GM19438 (cell line): ENCODE results near the gene SMIM38.

Experiments used
- ATAC-seq: cut with Tn5 transposase; IDR thresholded peaks from one replicate; pipeline ENCODE4 v1.9.1; 2021; ENCODE audit warnings: low read depth; ENCODE audit not compliant: unreplicated experiment

The SMIM38 gene

DNA sequence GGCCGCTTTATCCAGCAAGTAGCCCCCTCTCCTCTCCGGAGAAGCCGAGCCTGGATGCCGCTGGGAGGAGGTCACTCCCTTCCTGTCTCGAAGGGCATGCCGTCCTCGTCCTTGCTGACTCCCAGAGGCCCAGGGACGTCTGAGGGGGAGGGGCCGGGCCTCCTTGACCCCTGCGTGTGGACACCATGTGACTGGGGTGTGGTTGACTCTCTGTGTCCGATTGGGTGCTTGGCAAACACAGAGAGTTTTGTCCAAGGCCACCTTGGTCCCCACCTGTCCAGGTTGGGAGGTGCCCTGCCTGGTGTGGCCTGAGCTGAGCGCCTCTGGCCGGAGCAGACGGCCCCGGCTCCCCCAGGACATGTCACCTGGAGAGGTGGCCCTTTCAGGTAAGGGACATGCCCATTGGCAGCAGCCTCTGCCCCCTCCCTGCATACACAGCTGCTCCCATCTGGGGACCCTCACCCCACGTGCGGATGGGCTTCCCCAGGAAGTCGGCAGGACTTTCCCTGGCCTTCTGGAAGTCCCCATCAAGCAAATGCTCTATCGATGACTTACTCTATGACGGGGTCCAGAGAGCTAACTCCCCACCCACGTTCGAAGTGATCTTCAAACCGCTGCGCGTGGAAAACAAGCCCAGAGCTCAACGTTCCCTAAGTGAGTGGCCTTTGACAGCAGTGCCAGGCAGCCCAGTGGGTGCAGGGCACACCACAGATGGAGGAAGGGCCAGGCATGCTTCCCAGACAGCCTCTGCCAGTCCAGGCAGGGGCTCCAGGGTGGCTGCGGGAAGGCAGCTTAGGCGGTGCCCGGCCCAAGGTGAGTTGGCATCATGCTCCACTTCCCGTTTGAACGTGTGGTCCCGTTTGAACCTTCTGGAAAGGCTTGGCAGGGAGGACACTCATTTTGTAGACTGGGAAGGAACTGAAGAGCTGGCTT lies at the start of gene SMIM38:
SMIM38 (plus strand) TSS at position 634 of the 933 bp plus-strand sequence. CDS start 1,912 bp downstream, outside the sequence.
- no peak for ATAC-seq

DNA sequence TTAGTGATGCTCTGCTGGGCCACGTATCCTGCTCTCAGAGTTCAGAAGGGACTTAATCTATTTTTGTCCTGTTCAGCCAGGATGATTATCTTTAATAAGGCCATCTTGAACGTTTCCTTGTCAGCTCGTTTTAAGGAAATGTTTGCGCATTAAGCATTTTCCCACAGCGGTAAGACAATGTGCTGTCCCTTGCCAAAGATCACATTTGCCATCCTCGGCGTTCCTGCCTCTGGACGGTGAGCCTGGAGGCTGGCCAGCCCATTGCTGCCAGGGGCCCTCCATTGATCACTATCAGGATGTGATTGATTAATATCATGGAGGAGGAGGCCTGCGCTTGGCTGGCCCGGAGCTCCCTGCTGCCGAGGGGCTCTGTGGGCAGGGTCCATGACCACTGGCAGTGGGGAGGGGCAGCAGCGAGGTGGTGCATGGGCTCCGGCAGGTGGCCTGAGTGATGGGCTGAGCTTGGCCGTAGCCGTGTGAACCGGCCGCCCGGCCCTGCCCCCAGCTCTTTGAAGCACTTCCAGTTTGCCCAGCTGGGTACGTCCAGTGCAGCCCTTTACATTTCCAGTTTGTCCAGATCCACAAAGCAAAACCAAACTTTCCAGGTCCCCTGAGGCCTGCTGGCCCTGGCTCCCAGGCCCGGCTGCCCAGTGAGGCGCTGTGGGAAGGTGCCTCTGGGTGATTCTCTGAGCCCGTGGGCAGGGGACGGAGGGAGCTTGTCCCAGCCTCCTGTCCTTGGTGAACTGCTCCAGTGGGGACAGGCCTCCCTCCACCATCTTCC lies 49.5 kb upstream of the SMIM38 start:
- ATAC-seq: no peak

DNA sequence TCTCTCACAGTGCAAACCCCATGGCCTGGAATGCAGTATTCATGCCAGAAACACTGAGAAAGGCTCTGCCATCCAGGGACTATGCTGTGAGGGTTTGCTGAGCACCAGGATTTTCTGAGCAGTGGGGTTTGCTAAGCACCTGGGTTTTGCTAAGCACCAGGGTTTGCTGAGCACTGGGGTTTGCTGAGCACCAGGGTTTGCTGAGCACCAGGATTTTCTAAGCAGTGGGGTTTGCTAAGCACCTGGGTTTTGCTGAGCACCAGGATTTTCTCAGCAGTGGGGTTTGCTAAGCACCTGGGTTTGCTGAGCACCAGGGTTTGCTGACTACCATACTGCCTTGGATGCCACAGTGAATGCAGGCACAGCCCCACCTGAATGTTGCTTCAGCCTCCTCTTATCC lies 48.3 kb upstream of the SMIM38 start:
- ATAC-seq: no peak

DNA sequence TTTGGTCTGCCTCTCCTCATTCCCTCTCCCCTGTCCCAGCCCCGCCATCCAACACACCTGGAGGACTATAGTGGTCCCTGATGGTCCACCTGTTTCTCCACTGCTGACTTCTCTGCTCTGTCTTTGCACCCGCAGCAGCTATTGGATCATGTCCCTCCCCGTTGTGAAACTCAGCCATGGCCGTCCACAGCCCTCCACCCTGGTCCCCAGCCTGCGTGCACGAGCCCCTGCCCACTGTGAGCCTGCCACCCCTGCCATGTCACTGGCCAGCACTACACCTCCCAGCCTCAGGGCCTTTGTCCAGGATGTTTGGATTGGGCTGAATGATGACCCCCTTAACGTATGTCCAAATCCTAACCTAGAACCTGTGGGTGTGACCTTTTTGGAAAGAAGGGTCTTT lies 47.7 kb upstream of the SMIM38 start:
- ATAC-seq: no peak

DNA sequence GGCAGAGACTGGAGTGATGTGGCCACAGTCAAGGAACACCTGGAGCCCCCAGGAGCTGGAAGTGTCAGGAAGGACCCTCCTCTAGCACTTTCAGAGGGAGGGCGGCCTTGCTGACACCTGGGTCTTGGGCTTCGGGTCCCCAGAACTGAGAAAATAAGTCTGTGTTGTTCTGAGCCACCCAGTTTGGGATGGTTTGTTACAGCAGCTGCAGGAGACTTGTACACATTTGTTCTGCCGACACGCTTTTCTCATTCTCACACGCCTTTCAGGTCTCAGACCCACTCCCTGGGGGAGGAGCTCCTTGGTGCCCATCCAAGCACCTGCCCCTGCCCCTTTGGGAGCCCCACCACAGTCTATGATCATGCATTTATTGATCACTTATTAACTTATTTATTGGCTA lies 47.2 kb upstream of the SMIM38 start:
- no peak for ATAC-seq

DNA sequence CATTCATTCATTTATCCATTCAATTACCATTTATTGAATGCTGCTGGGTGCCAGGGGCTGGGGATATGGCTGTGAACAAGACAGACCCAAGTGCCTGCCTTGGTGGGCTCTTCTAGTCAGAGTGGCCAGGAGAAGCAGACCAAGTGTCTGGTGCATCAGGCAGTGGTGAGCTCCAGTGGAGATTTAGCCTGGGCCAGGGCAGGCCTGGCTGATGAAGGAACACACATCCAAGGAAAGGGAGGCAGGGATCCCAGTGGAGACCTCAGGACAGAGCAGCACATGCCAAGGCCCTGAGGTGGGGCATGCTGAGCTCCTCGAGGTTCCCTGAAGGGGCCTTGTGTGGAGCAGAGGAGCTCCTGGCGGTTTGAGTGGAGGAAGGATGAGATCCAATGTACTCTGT lies 46.6 kb upstream of the SMIM38 start:
- no peak for ATAC-seq

DNA sequence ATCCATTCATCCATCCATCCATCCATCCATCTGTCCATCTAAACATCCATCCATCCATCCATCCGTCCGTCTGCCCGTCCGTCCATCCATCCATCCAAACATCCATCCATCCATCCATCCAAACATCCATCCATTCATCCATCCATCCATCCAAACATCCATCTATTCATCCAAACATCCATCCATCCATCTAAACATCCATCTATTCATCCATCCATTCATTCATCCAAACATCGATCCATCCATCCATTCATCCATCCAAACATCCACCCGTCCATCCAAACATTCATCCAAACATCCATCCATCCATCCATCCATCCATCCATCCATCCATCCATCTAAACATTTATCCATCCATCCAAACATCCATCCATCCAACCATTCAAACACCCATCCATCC lies 45.3 kb upstream of the SMIM38 start:
- no peak for ATAC-seq

DNA sequence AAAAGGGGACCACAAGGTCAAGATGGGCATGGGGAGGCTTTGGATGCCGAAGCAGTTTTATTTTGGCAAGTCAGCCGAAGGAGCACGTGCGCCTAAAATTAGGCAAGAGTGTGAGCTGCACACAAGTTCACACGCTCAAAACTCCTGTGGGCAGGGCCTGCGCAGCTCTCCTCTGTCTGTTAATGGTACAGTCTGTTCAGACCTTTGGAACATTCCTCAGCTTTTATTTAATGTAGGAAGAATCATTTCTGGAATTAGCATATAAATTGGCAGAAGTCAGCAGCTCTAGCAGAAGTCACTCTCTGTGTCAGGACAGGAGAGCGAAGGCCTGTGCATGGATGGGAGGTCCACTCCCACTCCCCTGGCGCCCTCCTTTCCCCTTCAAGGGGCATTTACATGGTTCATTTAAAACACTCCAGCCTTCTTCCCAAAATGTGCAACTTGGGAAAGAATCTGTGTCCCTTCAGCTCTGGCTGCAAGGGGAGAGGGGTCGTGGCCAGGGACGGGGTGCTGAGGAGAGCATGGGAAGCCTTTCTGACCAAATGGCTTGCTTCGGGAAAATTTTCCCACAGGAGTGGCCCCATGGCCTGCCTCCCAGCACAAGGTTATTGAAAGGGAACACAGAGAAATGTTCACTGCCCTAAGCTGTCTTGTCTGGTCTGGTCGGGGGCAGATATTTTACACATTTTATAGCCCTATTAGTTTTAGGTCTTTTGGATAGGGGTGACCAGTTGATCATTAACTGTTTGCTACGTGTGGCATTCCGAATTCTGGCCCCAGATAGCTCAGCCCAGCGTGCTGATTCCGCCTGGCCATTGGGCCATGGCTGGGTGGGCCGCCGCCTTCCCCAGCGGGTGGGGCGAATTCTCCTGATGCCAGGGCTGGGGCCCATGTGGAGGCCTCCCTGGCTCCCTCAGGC lies 43.9 kb upstream of the SMIM38 start:
- no peak for ATAC-seq

DNA sequence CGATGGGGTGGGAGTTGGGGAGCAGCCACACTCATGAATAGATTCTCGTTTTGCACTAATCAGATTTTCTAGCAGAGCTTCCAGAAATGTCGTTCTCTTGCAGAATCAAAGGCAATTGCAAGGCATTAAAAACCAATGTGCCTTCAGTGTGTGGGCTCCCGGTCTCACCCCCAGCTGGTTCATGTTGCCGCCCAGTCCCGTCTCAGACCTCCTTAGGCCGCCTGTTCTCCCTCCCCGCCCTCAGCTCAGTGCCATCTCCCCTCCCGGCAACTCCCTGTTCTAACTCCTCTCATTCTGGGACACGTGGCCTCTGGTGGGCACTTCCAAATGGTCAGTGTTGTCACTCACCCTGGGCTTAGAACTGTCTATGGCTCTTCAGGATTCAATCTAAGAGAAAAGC lies 42.5 kb upstream of the SMIM38 start:
- no peak for ATAC-seq

DNA sequence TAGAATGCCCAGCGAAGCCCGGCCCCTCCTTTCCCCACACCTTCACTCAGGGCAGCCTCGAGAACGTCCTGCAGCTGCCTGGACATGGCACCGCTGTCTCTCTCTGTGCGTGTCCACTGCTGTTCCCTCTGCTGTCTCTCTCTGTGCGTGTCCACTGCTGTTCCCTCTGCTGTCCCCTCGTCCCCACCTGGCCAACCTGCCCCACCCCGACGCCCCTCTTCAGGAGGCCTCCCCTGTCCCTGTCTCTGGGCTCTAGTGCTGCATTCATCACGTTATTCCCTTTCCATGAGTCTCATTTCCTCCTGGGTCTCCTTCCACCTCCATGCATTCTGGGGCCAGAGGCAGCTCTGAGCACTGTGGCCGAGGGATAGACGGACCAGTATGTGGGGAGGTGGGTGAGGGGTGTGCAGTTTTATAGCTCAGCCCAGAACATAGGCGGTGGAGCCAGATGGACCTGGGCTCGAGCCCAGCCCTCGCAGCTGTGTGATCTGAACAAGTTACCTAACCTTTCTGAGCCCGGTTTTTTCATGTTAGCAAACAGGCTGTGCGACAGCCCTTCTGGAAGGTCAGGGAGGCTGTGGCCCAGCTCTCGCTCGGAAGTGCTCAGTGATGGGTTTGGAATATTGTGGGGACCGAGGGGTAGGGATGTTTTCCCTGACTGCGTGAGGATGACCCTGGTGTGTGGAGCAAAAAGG lies 41.9 kb upstream of the SMIM38 start:
- ATAC-seq: no peak

DNA sequence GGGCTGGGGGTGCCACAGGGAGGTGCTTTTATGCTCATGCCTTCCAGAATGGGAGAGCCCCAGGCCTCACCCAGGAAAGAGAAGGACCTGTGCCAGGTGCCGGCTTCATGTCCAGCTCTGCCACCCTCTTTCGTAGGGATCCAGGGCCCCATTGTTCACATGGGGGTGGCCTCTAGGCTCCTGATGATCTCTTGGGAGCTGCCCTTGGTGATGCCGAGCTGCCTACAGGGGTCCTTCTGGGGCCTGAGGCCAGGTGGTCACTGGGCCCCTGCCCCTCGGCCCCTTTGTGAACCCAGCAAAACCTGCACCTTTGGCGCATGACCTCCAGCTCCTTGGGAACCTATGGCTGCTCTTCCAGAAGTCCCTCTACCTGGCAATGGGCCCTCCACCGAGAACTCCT lies 41.4 kb upstream of the SMIM38 start:
- no peak for ATAC-seq

DNA sequence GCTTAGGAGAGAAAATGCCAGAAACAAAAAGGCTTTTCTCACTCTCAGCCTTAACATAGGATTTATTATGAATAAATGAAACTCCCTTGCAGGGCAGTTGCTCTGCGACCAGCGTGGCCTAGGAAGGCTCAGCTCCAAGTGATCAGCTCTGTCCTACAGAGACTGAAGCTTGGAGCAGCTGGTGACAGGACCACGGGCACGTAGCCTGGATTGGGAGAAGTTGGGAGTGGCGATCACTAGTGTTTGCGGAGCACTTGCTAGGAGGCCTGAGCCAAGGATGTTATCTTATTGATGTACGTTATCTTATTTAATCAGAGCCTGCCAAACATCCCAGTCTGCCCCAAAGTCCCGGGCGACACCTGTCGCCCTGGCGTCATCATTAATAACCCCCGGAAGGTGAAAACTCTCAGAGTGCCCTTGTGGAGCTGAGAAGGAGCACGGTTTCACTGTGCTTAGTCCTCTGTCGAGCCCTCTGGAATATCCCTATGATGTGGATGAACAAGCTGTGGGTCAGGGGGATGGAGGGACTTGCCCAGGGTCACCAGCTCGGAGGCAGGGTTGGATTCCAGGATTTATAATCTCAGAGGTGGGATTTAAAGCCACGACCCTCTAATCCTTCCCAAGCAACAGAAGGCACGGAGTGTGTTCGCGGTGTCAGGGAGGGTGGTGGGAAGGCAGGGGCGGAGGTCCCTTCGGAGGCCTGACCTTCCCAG lies 40.8 kb upstream of the SMIM38 start:
- no peak for ATAC-seq

DNA sequence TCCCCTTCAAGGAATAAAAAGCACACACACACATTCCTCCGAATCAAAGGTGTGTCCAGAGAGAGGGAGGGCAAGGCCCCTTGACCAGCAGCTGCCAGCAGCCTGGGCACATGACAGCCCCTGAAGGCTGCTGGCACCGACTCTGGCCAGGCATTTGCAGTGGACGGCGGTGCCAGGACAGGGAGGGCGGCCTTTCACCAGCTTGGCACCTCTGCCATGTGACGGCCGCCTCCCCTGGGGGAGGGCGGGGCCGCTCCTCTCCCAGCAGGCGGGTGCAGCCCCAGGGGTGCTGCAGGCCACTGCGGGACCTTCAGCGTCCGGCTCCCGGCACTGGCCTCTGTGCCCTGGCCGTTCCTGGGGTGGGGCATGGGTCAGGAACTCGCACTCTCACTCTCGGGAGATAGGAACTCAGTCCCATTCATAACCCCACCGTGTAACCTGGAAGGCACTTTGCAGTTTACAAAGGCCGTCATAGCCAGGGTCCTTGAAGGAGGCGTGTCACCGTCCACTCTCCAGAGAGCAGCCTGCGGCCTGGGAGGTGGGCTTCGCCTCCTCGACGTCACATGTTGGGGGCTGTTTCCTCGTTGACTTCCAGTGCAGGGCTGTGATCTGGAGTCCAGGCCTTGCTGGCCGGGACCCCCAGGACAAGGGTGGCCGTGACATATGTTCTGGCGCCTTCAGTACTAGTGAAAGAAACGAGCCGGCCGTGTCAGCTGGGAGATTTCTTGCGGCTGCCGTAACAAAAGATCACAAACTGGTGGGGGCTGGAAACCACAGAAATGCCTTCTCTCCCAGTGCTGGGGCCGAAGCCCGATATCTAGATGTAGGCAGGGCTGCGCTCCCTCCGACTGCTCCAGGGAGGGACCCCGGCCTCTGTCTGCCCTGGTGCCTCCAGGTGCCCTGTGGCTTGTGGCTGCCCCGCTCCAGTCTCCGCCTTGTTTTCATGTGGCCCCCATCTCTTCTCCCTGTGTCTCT lies 39.9 kb upstream of the SMIM38 start:
- no peak for ATAC-seq

DNA sequence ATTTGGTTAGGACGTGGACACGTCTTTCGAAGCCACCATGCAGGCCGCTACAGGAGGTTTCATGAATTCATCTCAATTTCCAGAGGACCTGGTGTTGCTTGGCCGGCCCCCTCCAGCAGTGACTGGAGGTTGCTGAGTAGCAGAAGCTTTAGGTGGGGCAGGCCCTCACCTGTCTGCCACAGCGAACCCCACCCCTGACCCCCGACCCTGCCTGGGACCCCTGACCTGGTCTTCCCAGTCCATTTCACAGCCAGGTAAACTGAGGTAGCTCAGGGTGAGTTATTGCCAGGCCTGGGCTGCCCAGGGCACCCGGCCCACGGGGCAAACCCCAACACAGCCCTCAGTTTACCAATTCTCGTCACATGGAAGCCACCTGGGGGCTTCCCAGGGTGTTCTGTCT lies 39.1 kb upstream of the SMIM38 start:
- no peak for ATAC-seq

DNA sequence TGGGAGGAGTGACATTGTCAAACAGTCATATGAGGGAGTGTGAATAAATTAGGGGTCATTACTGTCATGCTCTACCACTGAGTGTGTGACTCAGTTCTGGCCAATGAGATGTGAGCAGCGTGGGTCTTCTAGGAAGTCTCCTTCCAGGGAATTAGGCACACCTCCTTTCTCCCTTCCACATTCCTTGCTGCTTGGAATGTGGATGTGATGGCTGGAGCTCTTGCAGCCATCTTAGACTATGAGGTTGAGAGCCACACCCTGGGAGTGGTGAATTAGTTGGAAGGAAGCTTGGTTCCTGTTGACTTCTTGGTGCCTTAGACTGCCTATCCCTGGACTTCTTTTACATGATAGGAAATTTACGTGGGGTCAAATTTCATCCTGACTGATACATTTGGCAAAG lies 36.5 kb upstream of the SMIM38 start:
- no peak for ATAC-seq

DNA sequence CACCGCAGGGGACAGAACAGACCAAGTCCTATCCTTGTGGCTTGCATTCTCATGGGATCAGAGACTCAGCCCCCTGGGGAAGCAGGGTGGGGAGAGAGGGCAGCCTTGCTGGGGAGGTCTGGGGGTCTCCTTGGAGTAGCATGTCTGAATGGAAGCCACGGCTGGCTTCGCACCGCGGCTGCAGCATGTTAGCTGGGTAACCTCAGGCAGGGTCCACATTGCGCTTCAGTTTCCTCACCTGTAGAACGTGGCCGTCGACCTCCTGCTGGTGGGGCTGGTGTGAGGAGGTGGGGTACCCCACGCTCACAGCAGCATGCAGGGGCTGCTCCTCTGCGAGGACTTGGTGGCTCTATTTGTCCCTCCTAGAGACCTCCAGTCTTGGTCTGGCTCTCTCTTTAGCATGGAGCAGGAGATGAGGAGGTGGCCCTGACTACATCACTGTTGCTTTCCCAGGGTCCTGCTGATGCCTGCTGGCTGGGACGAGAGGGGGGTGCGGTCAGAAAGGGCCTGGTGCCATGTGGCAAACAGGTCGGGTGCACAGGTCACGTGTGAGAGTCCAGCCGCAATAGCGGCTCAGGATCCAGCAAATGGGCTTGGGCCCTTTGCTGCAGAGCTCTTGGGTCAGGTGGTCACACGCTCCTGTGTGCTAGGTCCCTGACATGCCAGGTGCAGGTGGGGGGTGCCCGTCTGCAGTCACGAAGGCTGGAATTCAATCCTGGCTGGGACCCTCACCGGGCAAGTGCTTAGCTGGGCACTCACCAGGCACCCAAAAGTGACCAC lies 35.4 kb upstream of the SMIM38 start:
- ATAC-seq: no peak

DNA sequence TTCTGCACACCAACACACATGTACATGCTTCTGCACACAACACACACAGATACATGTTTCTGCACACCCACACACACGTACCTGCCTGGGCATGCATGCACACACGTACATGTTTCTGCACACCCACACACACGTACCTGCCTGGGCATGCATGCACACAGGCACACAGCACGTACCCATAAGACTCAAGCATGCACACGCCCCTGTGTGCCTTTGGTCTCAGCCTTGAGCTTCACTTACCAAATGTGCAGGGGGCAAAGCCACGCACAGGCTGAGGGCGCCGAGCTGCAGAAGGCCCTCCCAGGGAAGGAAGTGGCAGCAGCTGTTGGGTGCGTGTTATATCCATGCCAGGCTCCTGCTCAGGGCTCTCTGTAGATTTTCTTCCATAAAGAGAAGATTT lies 34.7 kb upstream of the SMIM38 start:
- ATAC-seq: no peak
